Colonic mucosa (tissue), 4 donors: ENCODE measurements around the gene GNAT2. TPM values are rescaled to one million over a fixed set of nuclear protein-coding genes. Genes with fewer than 3 reads are reported as not detected.

ENCODE experiments used
- DNase-seq: peaks from one replicate; pipeline ENCODE4 v3.0.0-alpha.2; 2020
- H3K27ac ChIP-seq: fragments of 200-600 bp; one replicate; pipeline ENCODE4 v1.8.0; 2021
- H3K27me3 ChIP-seq: fragments of 200-600 bp; one replicate; pipeline ENCODE4 v1.8.0; 2021
- H3K36me3 ChIP-seq: fragments of 200-600 bp; one replicate; pipeline ENCODE4 v1.8.0; 2021
- H3K4me1 ChIP-seq: fragments of 200-600 bp; one replicate; pipeline ENCODE4 v1.8.0; 2021; ENCODE audit warnings: mild to moderate bottlenecking
- H3K4me3 ChIP-seq: fragments of 200-600 bp; one replicate; pipeline ENCODE4 v1.8.0; 2021
- H3K9ac ChIP-seq, 2 donors: one replicate each; pipeline ENCODE4 v1.7.0; 2013; ENCODE audit warnings: control low read depth in 2 of 2, low read depth in 2 of 2, low read length in 2 of 2
- H3K9me3 ChIP-seq: fragments of 200-600 bp; one replicate; pipeline ENCODE4 v1.8.0; 2021
- intact Hi-C: fragments of 100-400 bp; cut with DNase I; formaldehyde crosslinking; loops from one replicate; pipeline ENCODE4 v1.14.1; 2022
- total RNA-seq, 2 donors: library from RNA; stranded (reverse); fragmentation: NEBNext Ultra II Directional in 1 of 2; extraction: Animal tissue kit (Norgen Biotek cat#: 25700) in 1 of 2; gene quantifications; one replicate each; pipeline ENCODE4 v1.2.1, GENCODE V29; 2021
- TF ChIP-seq, protein P1 (sequence below): fragments of 200-600 bp; IDR thresholded peaks from one replicate; pipeline ENCODE4 v1.8.0; 2022; ENCODE audit warnings: antibody characterized with exemption, mild to moderate bottlenecking
- donor health status: healthy.
- donor health status: DM: no; HTN: no; CAD: no.
- donor health status: DM: no; HTN: no; CAD: no.

The GNAT2 gene
- total RNA-seq, 2 donors from 2014 or later, result 0.32 TPM; not detected in 1

- Histone ChIP-seq H3K9ac (no peak overlapping the region), H3K4me1 (no peaks in the 10 kb centered on the region), H3K9me3 (no peaks in the 10 kb centered on the region), H3K27ac (no peak overlapping the region), H3K36me3 (no peaks in the 10 kb centered on the region), H3K27me3 (no peaks in the 10 kb centered on the region), H3K4me3 (no peak overlapping the region)
- no peak for DNase-seq
- intact Hi-C loops, result no loop called here
- TF ChIP-seq, protein P1, sequence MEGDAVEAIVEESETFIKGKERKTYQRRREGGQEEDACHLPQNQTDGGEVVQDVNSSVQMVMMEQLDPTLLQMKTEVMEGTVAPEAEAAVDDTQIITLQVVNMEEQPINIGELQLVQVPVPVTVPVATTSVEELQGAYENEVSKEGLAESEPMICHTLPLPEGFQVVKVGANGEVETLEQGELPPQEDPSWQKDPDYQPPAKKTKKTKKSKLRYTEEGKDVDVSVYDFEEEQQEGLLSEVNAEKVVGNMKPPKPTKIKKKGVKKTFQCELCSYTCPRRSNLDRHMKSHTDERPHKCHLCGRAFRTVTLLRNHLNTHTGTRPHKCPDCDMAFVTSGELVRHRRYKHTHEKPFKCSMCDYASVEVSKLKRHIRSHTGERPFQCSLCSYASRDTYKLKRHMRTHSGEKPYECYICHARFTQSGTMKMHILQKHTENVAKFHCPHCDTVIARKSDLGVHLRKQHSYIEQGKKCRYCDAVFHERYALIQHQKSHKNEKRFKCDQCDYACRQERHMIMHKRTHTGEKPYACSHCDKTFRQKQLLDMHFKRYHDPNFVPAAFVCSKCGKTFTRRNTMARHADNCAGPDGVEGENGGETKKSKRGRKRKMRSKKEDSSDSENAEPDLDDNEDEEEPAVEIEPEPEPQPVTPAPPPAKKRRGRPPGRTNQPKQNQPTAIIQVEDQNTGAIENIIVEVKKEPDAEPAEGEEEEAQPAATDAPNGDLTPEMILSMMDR, result no peak
Observed at GRCh38 chr1:109659997-109660690, 40.7 kb upstream of the GNAT2 start.

- Histone ChIP-seq H3K4me3 (no peak overlapping the region), H3K27ac (no peak overlapping the region), H3K9me3 (no peaks in the 10 kb centered on the region), H3K36me3 (no peaks in the 10 kb centered on the region), H3K27me3 (no peaks in the 10 kb centered on the region), H3K4me1 (no peaks in the 10 kb centered on the region), H3K9ac (no peak overlapping the region)
- TF ChIP-seq, protein P1, result no peak
- no peak for DNase-seq
- intact Hi-C loops, result no loop called here
Observed at GRCh38 chr1:109659145-109659544, 39.7 kb upstream of the GNAT2 start.

- no peak for DNase-seq
- Histone ChIP-seq H3K27me3 (no peaks in the 10 kb centered on the region), H3K4me1 (no peaks in the 10 kb centered on the region), H3K27ac (no peak overlapping the region), H3K4me3 (no peak overlapping the region), H3K9ac (no peak overlapping the region), H3K9me3 (no peaks in the 10 kb centered on the region), H3K36me3 (no peaks in the 10 kb centered on the region)
- TF ChIP-seq, protein P1, result no peak
- intact Hi-C loops, result no loop called here
Observed at GRCh38 chr1:109658533-109659042, 39.2 kb upstream of the GNAT2 start.

- TF ChIP-seq, protein P1, result no peak
- H3K27ac ChIP-seq, result no peak overlapping the region
- no peak overlapping the region for H3K9ac ChIP-seq
- no peaks in the 10 kb centered on the region for H3K36me3 ChIP-seq
- no peaks in the 10 kb centered on the region for H3K9me3 ChIP-seq
- no peak for DNase-seq
- intact Hi-C loops, result no loop called here
- no peaks in the 10 kb centered on the region for H3K27me3 ChIP-seq
- H3K4me1 ChIP-seq, result no peaks in the 10 kb centered on the region
- no peak overlapping the region for H3K4me3 ChIP-seq
Observed at GRCh38 chr1:109657970-109658369, 38.6 kb upstream of the GNAT2 start.

- H3K4me1 ChIP-seq, result no peaks in the 10 kb centered on the region
- H3K4me3 ChIP-seq, result no peak overlapping the region
- no peak overlapping the region for H3K9ac ChIP-seq
- no peak overlapping the region for H3K27ac ChIP-seq
- H3K36me3 ChIP-seq, result no peaks in the 10 kb centered on the region
- TF ChIP-seq, protein P1, result no peak
- H3K9me3 ChIP-seq, result no peaks in the 10 kb centered on the region
- no peaks in the 10 kb centered on the region for H3K27me3 ChIP-seq
- DNase-seq, result no peak
- intact Hi-C loops, result no loop called here
Observed at GRCh38 chr1:109657395-109657794, 38.0 kb upstream of the GNAT2 start.
